Stimulated activated CD4-positive, alpha-beta T cell treated with anti-CD3 and anti-CD28 coated beads, TNF-alpha, amount 100 ng/mL, for 4 hours (primary cell): ENCODE measurements around the gene CASQ2.

Experiments
- DNase-seq, 3 experiments: peaks; one replicate each; pipeline ENCODE4 v3.0.0-alpha.2; 2020; ENCODE audit warnings: low read depth in 3 of 3

The CASQ2 gene

DNA sequence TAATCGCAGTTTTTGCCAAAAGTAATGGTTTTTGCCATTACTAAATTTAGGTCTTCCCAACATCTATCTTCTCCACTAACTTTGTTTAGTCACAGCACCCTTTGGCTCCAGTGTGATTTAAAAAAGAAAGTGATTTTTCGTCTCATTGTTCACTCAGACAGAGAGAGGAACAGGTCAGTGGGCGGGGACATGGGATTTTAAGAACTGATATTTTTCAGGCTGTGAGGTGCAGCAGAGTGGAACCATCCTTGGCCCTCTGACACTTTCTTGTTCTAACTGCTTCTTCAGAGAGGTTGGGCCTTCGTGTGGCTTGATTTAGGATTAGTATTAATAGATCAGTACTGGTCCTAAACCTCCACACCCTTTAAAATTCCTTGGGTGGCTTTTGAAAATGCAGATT, 38.8 kb downstream of the CASQ2 start:
- no peak for DNase-seq

- no peak for DNase-seq
These were observed 40.2 kb downstream of the CASQ2 start for GRCh38 chr1:115728341-115728740.

GRCh38 chr1:115727706-115728249, 40.7 kb downstream of the CASQ2 start:
- DNase-seq = no peak

DNA sequence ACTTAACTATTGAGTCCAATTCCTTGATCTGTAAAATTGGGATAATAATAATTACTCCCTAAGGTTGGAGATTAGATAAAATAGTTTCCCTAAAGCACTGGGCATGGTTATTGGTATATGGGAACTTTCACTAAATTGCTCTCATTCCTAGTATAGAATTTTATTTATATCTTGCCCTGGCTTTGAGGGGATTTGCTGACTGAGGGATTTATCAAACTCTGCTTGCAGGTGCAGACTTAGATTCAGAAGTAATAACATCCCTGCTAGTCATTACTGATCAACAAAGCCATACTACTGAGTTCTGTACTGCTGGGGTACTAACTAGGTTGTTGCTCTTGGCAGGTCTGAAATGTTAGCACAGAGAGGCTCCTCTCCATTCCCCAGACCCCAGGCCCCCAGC, 41.9 kb downstream of the CASQ2 start:
- no peak for DNase-seq

GRCh38 chr1:115726161-115726560, 42.4 kb downstream of the CASQ2 start:
- no peak for DNase-seq

GRCh38 chr1:115725600-115725999, 42.9 kb downstream of the CASQ2 start:
- DNase-seq = no peak

DNA sequence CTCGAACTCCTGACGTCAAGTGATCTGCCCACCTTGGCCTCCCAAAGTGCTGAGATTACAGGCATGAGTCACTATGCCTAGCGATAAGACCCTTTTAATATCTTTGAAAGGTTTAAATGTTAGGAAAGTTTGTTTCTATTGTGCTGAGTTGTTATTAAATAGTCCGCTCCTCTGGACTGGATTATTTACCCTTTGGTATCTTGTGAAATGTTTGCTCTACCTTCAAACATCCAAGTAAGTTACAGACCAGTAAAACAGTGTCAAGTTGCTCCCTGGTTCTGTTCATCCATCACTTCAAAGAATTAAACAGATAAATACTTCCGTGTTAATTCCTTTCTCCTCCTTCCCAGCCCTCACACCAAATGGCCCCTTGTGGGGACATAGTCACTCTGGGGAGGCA, 44.8 kb downstream of the CASQ2 start:
- no peak for DNase-seq

DNA sequence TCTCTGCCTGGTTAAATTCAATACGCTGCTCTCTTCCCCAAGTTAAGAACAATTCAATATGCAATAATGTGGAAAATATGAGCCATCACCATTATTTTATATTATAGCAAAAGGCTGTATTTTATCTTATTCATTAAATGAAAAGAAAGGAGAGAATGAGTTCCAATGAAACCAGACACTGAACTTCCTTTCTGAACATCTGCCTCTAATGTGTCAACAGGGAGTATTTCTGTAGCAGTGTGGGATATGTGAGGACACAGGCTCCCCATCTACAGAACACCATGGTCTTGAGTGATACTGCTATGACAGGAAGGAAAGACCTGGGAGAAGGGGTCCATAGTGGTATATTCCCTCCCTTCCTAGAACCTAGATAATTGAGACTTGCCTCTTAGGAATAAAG, 46.3 kb downstream of the CASQ2 start:
- no peak for DNase-seq

- no peak for DNase-seq
These were observed 49.2 kb downstream of the CASQ2 start for GRCh38 chr1:115719285-115719684.

DNA sequence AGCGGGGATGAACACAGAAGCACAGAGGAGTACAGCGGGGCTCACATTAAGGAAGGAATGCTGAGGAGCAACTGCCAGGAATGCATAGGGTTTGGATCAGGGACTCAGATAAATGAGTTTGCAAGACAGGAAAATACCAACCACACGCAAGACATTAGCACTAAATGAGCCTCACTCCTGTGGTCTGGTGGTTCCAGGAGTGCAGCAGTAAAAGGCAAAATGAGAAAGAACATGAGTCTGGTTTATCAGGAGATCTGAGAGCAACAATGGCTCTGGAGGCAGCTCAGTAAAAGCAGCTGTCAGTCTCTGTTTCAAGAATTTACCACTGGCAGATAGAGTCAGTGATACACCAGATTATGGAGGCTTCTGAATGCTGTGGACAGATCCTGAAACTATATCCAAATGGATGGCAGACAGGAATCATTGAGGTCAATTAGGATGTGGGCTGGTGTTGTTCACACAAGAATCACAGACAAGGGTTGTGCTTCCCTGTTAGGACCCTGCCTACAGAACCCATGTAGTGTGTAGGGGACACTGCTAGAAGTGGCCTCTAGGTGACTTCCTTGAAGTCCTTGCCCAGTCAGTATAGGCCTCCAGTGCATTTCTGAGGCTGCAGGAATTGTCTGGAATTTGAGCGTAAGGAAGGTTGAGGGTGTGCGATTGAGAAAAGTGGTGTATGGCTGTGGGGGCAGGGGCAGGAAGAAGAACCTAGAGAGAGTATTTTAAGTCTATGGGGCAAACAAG, 50.3 kb downstream of the CASQ2 start:
- DNase-seq = no peak

DNA sequence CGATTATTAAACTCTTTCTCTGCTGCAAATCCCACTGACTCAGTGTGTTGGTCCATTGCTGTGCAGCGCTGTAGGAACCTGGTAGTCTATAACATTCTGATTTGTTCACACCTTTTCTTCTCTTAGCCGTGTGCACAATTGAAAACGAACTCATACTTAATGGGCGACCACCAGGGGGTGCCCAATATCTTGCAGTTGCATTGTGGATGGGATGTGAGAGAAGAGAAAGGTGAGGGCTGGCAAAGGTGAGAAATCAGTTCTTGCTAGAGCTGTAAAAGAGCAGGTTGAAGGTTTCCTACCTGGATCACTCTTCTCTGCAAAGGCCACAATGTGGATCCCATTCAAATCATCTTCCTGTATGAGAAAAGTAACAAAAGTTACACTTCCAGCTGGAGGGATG, 51.0 kb downstream of the CASQ2 start:
- DNase-seq = no peak

GRCh38 chr1:115714572-115715141, 53.9 kb downstream of the CASQ2 start:
- no peak for DNase-seq

DNA sequence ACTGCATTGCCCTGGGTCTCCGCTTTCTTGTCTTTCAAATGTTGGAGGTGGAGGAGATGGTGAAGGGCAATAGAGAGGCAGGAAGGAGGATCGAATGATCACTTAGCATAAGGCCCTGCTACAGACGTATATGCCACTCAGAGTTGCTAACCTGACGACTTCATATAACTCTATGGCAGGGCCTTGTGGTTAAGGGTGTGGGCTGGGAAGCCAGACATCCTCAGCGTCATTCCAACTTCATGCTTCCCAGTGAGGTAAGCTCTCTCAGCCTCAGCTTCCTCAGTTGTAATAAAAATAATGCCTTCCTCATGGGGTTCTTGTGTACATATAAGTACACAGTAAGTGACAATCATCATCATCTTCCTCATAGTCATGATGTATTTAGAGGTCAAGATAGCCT, 54.6 kb downstream of the CASQ2 start:
- no peak for DNase-seq

DNA sequence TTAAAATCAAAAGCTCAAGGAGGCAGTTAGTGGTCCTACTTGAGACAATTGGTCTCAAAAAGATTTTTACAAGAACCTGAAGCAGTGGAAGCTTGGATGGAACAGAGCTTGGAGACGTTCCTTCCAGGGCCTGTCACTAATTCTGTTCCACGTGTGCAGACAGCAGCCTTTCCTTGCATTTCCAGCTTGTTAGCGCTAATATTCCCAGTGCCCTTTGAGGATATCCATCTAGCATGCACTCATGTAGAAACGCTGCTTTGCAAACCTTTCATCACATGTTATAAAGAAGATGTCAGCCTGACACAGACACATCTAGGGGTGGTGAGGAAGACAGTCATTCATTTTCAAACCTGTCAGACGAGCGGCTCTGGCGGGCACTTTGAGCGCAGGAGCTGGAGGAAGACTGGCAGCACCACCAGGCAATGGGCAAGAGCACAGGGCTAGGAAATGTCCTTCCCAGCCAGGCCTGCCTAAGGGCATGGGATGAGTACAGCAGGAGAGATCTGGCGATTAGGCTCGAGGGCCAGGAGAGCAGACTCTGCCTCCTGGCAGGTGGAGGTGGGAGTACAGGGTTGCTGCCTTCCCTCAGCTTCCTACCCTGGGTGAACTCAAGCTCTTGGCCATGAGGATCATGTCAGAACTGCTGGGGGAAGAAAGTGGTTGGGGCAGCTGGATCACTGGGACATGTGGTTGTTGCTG, 55.5 kb downstream of the CASQ2 start:
- no peak for DNase-seq

- no peak for DNase-seq
These were observed 57.5 kb downstream of the CASQ2 start for GRCh38 chr1:115710859-115711624.

DNA sequence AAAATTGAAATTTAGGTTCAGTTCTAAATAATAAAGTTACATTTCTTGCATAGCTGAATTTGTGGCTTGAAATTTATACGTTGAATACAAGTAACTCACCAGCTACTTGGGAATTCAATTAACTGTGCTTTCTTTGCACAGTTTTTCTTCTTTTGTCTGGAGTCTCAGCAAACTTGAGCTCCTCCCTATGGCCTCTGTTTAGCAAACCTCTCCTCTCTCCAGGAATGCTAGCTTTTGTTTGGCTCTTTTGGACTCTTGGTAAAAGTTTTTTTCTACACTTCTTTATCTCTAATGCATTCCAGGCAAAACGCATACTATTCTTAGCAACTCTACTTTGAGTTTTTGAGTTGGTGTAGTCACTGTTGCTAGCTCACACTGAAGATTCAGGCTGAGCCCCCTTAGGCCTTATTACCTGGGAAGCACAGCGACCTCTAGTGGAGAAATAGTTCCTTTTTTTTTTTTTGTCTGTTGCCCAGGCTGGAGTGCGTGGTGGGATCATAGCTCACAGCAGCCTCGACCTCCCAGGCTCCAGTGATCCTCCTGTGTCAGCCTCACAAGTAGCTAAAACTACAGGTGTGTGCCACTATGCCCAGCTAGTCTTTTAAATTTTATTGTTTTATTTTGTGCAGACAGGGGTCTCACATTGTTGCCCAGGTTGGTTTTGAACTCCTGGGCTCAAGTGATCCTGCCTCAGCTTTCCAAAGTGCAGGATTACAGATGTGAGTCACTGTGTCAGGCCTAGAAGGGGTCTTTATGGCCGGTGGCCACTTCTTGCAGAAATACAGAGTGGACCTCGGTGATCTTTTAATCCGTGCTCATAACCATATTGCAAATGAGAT, 61.7 kb downstream of the CASQ2 start:
- DNase-seq = no peak

GRCh38 chr1:115705963-115706362, 62.6 kb downstream of the CASQ2 start:
- DNase-seq = no peak

DNA sequence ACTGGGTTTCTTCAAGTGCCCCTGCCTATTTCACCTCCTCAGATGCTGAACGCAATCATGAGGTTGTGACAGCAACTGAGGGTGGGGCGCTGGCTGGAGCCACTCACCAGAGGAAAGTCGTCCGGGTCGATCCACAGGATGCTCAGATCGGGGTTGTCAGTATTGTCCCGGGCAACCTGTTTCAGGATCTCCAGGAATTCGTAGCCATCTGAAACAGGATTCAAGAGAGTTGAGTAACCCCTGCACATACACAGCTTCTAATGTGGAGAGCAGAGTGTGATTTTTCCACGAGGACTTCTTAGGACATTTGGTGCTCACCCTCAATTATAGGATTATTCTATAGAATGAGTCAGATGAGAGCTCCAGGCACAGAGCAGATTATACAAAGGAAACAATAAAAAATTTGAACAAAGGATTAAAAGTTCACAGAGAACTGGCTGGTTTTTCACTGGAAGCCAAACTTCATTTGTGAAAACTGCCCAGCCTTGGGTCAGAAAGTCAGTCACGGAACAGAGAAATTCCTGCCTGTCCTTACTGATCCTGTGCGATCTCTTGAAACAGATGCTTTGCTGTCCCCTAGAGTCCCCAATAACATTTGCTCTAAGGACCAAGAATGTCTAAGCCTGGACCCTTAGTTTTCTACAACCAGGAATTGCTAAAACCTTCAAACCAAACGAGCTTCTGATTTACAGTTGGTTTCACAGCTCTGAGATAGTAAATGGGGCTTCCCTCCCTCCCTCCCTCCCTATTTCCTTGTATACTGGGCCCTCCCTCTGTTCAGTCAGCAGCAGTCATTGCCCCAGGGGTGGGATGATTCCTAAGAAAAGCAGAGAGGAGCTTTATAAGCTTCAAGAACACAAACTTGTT, 63.2 kb downstream of the CASQ2 start:
- no peak for DNase-seq

- DNase-seq = no peak
These were observed 65.6 kb downstream of the CASQ2 start for GRCh38 chr1:115702959-115703358.

GRCh38 chr1:115701090-115701489, 67.4 kb downstream of the CASQ2 start:
- DNase-seq = no peak
